Forelimb muscle (tissue), 1 donor: ENCODE results near the gene EIF3J. TPM values are rescaled to one million over a fixed set of nuclear protein-coding genes. Genes with fewer than 3 reads are reported as not detected.
"Not testable (repeated sequence)": the region's sequence is repeated elsewhere in the genome, so short reads cannot be mapped to it uniquely, and the experiment has no call there.

Source experiments
- DNase-seq: peaks from one replicate; pipeline ENCODE4 v3.0.0-alpha.2; 2013; ENCODE audit warnings: low read depth
- polyA plus RNA-seq: library from polyadenylated mRNA; unstranded; fragments of 120-200 nt; gene quantifications from one replicate; pipeline ENCODE4 v1.2.1, GENCODE V29; 2013; ENCODE audit not compliant: insufficient read length

Gene EIF3J
- polyA plus RNA-seq, 1 donor, result 90.8 TPM

DNA sequence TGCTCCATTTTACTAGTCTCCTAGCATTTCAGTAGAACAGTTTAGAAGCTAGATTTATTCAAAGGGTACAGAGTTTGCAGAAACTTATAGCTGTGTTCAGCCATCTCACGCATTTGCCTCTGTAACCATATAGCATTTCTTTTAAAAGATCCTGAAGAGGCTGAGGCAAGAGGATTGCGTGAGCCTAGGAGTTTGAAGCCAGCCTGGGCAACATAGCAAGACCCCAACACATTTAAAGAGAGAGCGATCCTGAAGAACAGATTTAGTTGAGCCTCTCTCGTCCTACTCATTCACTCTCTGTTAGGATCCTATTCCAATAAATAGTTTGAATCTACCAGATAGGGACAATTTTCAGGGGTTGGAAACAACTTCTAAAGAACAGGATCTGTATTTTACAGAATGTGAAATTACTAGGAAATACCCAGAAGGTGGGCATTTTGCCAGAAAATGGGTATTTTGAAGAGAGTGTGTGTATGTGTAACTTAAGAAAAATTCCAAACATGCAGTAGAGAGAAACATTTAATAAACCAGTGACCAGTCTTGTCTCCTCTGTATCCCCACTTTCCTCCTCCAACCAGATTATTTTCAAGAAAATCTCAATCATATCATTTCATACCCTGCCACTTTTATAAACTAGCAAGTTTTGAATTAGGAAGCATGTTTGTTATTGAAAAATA lies 4.5 kb downstream of the EIF3J start:
- DNase-seq, result no peak

DNA sequence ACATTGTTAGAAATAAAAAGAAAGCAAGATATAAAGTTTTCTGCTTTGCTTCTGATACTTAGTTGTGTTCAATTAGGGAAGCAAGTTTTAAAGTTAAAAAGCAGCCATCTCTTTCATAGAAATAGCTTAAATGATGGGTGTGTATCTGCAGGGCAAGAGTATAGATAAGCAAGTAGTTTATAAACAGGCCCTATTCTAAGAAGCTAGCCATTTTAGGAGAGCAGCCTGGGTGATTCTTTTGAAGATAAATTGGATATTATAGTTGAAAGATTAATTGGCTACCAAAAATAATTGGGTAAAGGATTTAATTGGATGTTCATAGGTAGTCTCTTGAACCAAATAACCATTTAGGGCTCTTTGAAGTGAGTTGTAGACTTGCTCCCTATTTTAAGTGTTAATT lies 5.6 kb downstream of the EIF3J start:
- no peak for DNase-seq

DNA sequence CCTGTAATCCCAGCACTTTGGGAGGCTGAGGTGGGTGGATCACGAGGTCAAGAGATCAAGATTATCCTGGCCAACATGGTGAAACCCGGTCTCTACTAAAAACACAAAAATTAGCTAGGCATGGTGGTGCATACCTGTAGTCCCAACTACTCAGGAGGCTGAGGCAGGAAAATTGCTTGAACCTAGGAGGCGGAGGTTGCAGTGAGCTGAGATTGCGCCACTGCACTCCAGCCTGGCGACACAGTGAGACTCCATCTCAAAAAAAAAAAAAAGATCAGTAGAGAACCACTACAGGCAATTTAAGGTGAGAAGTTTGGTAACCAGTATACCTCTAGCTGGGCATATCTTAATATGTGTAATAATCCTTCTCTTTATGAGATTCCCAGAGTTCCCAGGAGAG lies 7.8 kb downstream of the EIF3J start:
- not testable (repeated sequence) for DNase-seq

DNA sequence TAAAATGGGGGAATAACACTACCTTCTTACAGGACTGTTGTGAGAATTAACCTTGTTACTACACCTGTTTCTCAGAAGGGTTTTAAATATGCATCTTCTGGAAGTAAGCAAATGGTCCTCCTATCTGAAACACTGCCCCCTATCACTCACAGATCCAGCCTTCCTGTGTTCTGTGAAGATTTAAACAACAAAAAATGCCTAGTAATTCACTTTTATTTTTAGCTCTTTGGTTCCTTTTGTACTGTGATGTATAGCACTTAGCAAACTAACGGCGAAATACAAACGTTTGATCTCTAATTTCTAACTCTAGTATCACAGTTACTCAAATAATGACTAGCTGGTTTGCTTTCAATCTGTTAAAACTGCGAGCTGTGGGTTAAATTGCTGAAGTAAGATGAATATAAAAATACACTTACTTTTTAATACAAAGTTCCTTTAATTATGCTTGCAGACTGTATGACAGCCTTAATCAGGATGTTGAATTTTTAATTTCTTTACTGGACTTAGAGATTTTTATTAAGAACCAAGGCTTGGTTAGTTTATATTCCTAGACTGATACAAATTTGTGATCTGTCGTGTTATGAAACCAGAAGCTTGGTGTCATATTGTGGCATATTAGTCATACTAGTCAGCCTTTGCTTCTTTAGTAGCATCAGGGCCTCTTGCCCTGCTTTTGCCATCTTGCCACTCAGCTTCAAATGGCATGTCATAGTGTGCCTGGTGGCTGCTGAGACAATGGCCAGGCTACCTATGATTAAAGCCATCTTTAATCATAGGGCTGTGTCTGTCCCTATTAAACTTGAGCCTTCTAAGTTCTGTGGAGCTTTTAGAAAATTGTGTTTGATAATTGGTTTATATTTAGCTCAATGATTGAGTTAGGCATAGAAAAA lies 9.2 kb downstream of the EIF3J start:
- no peak for DNase-seq

DNA sequence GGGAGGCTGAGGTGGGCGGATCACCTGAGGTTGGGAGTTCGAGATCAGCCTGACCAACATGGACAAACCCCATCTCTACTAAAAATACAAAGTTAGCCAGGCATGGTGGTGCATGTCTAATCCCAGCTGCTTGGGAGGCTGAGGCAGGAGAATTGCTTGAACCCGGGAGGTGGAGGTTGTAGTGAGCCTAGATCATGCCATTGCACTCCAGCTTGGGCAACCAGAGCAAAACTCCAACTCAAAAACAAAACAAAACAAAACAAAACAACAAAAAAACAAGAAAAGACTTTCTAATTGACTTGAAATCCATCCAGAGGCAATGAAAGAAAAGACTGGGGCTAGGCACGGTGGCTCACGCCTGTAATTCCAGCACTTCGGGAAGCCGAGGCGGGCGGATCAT lies 12.2 kb downstream of the EIF3J start:
- not testable (repeated sequence) for DNase-seq

DNA sequence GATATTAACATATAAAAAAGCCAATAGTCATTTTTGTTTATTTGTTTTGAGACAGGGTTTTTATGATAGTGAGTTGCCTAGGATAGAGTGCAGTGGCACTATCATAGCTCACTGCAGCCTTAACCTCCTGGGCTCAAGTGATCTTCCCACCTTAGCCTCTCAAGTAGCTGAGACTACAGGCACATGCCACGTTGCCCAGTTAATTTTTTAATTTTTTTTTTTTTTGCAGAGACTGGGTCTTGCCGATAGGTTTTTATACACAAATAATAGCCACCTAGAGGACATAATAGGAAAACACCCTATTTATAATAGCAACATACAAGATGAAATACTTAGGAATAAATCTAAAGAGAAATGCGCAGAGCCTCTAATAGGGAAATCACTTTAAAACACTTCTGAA lies 13.3 kb downstream of the EIF3J start:
- DNase-seq, result no peak

DNA sequence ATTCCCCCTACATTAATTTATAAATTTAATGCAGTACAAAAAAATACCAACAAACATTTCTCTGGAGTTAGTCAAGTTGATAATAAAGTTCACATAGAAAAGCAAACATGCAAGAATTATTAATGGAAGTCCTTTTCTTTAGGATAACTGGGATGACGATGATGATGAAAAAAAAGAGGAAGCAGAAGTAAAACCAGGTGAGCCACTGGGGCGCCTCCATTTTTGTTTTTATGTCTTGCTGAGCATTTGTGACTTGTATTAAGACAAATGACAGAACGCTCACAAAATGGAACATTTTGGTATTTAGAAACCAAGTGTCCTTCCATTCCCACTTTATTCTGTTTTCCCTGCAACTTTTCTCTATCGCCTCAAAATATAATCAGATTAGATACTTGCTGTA lies 13.8 kb downstream of the EIF3J start:
- DNase-seq, result no peak

DNA sequence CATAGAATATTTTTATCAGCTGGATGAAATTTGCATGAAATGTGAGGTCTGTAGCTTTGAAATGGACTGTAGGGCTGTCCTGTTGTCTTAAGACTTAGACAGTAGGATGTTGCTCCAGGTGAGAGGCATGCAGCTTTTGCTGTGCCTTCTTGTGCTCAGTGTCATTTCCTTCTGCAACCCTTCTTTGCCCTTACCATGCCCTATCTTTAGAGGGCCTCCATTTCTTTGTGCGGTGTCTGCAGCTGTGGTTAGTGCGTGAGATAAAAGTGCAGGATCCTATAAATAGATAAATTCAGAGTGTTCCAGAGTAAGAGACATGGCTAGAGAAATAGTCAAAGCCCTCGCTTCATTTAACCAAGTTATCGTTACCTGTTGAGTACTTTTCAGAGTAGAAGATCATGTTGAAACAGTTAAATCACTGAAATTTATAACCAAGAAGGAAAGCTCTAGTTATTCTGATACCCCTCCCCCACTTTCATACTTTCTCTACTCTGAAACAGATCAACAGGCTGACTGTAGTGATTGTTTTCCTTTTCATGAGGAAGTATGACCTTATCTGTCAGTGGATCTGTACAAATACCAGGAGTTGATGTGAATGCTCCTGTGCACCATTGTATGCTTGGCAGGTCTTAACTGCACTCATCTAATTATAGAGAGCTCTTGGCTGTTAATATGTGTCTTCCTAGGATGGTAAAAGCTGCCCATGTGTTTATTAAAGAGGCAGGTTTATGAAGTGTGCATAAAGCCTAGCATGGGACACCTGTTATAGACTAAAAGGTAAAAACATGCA lies 18.2 kb downstream of the EIF3J start:
- DNase-seq, result no peak

DNA sequence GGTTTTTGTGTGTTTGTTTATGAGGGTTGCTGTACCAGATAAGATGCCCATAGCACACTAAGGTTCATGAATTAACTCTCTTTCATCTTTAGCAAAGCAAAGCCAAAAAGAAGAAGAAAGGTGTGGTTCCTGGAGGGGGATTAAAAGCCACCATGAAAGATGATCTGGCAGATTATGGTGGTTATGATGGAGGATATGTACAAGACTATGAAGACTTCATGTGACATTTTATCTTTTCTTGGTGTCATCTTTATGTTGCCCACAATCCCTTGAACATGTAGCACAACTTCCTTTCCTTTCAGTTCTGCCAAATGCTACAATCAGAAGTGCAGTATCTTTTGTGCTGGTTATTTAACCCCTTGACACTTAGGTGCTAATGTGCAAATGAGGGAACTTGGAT lies 24.0 kb downstream of the EIF3J start:
- not testable (repeated sequence) for DNase-seq

DNA sequence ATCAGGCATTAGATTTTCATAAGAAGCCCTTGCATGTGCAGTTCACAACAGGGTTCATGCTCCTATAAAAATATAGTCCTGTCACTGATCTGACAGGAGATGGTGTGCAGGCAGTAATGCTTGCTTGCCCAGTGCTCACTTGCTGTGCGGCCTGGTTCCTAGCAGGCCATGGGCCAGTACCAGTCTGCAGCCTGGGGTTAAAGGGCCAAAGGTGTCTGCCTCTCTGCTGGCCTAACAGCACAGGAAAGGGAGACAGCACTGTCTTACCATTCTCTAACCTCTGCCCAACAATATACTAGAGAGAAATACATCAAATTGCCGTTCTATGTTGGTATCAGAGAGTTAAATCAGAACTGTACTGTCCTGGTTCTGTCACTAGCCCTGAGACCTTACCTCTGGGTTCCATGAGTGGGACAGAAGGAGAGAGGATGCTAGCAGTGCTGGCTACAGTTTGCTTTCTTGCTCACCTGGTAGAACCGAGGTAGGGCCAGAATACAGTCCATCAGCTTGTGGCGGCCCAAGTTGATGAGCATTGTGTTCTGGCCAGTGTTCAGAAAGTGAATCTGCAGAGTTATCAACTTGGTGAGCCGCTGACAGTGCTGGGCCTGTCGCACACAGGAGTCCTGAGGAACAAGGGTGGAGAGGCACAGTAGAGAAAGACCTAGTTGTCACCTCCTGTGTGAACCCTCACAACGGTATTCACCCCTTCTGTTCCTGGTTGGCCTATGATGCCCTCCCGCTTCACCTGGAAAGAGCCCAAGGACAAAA lies 28.6 kb downstream of the EIF3J start:
- no peak for DNase-seq

DNA sequence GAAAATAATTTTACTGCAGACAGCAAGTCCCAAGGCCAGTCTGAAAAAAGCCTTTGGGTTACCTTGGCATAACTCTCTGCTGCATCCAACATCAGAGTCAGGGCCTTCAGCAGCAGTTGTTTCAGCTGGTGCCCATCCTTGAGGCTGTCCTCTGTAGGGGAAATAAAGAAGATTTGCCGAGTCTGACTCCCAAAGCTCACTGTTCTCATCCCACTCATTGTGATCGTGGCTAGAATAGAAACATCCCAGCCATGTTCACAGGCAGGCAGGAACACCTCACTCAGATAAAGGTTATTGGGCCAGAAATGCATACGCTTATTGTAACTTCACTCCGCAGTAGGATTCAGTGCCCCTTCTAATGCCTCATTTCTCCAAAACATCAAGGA lies 29.2 kb downstream of the EIF3J start:
- DNase-seq, result no peak

DNA sequence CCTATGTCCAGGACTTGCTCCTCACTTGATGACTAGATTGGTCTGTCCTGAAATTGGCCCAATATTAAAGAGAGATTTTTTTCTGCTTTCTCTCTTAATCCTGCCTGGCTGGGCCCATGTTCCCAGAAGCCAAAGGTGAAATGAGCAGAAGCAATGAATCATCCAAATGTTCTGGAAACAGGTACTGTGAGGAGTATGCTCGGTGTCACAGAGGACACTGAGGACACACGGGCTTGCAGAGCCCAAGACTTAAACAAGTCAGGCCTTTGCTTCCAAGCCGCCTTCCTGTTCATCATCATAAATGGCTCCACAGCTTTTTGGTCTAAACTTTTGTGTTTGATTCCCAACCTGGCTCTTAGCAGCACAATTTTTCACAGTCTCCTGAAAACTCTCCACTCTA lies 31.4 kb downstream of the EIF3J start:
- no peak for DNase-seq

DNA sequence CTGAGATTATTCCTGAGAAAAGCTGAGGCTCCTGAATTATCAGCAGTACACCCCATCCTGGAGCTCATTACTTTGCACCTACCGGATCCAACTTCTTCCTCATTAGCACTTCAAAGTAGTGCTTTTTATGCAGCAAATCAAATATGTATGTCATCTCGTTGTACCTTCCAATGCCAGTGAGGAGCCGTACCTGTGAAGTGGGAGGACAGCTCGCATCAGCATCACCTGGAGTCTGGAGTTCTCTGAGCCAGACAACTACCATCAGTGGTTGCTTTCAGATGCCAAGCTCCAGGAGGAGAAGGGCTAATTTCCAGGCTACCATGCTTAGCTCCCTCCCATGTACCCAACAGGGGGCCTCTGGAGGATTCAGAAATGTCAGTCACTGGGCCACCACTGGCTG lies 32.4 kb downstream of the EIF3J start:
- DNase-seq, result no peak

DNA sequence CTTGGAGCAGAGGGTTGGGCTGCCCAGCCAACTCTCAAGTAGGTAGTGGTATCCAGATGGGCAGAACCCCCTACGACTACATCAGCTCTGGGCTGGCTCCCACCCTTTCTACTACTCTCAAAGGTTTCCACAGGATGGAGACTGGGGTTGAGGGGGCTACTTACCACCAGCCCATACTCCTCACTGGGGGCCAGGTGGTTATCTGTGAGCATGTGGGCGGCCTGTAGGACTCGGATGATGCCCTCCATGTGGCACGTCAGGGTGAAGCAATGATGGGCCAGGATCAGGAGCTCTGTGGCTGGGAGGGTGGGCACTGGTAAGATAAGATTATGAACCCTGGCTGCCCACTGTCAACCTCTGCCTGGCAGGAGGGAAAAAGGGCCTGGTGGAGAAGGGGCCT lies 33.4 kb downstream of the EIF3J start:
- DNase-seq, result no peak

DNA sequence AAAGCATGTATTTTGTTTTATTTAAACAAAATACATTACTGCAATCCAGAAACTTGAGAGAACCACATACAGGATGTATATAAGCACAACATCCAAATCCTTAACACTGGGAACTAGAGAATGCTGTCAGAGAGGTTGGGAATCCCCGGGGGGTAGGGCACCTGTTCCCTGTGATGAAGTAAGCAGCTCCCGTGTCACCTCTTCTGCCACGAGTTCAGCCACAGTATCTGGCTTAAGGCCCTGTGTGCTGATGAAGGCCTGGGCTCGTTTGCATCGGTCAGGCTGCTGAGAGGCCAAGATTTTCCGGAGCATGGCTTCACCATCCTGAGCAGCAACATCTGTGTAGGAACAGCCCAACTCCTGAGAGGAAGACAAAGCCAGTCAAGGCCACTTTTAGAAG lies 36.4 kb downstream of the EIF3J start:
- DNase-seq, result no peak

DNA sequence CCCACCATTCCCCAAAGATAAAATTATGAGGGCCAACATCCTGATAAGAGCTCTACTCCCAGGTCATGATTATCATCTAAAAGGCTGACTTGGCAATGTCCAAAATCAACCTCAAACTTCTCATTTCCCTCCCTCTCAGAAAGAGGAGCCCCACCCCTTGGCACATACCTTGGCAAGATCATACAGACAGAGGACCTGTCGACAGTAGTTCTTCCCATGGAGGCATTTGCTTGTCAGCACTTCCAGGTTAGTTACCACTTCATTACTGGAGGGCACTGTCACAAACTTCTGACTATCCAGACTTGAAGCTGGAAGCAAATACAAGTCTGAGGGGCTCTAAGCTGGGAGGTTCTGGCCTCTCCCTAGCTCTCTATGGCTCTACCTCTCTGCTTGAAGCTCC lies 37.8 kb downstream of the EIF3J start:
- DNase-seq, result no peak

DNA sequence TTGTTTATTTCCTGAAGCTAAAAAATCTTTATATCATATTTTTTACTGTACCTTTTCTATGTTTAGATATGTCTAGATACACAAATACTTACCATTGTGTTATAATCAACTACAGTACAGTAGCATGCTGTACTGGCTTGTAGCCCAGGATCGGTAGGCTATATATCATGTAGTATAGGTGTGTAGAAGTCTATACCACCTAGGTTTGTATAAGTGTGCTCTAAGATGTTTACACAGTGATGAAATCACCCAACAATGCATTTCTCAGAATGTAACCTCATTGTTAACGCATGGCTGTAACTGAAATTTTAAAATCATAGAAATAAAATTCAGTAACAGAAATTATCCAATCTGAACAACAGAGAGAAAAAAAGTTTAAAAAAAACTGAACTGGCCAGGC lies 43.2 kb downstream of the EIF3J start:
- no peak for DNase-seq

DNA sequence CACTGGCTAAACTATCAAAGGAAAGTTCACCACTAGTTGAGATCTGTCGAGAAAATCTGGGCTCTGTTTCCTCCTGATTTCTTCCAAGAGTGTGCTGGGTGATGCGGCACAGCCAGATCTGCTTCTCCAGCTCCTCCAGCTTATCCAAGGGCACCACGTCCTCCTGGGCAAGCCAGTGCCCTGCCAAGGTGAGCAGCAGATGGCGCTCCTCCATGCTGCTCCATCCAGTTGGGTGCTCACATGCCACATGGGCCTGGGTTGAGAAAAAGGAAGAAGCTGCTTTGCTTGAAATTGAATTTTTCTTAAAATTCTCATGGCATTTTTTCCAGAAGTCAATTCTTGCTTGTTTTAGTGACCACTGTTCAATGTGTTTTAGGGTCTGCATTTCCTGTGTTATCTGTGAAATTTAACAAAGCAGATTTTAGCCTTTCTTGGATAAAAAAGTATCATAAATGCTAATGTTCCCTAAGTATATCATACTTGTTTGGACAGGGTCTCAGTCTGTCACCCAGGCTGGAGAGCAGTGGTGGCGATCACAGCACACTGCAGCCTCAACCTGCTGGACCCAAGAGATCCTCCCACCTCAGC lies 47.3 kb downstream of the EIF3J start:
- no peak for DNase-seq

DNA sequence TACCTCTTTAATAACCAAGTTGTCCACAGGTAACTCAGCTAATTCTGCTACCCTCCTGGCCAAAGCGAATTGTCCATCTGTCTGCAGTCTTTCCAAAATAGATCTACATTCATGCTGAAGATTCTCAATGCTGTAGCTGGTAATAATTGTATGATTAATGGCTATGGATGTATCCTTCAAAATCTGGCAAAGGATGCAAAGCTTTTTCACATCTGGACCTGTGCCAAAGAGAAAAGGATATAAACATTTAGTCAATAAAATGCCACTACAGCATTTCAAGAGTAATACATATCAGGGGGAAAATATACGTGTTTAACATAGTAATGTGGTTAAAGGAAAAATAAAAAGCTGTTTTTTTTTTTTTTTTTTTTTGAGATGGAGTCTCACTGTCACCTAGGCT lies 48.7 kb downstream of the EIF3J start:
- DNase-seq, result no peak

DNA sequence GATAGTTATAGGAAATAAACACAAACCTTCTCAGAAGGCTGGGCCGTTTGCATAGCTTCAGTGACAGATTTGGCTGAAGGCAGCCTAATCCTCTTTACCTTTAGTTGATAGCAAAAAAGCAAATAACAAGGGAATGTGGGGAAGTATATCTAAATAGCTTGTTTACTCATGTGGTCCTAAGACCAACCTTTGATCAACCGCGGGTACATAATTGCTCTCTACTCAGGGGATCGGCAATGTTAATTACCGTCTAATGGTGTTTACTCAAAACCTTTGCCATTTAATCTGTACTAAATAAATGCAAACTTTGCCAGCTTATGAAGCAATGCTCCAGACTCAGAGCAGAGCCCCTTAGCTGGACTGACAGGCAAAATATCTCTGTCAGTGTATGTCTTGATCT lies 51.6 kb downstream of the EIF3J start:
- DNase-seq, result no peak

DNA sequence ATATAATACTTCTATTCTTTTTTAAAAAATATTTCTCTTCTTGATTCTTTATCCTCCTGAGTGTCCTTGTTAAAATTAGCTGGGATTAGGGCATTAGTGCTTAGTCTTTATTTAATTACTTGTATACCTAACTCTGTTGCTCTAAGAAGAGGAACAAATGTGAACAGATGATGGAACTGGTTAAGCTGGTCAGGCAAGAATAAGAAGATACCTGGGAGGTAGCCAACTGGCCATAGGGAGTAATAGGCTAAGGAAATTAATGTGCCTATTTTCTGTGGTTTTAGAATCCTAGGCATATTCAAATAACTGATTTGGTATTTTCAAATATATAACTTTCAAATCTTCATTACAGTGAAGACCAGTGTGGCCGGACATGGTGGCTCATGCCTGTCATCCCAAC lies 54.4 kb downstream of the EIF3J start:
- no peak for DNase-seq
